Suppressor macrophage (primary cell): ENCODE results near the gene CCDC127.
"Not testable (repeated sequence)": the region's sequence is repeated elsewhere in the genome, so short reads cannot be mapped to it uniquely, and the experiment has no call there.

ENCODE experiments used
- DNase-seq, 4 experiments: peaks; one replicate each; pipeline ENCODE4 v3.0.0-alpha.2; 2020 to 2022

The CCDC127 gene

GRCh38 chr5:203246-203930 is 14.6 kb downstream of the CCDC127 start:
- DNase-seq, result no peak

GRCh38 chr5:201672-202071 is 16.3 kb downstream of the CCDC127 start:
- no peak for DNase-seq

- no peak for DNase-seq
Observed at GRCh38 chr5:200985-201384, 17.0 kb downstream of the CCDC127 start.

- DNase-seq, result no peak
Observed at GRCh38 chr5:199950-200645, 17.9 kb downstream of the CCDC127 start.

GRCh38 chr5:199197-199949 is 18.6 kb downstream of the CCDC127 start:
- no peak for DNase-seq

- no peak for DNase-seq
Observed at GRCh38 chr5:198516-199196, 19.3 kb downstream of the CCDC127 start.

- DNase-seq, result no peak
Observed at GRCh38 chr5:197892-198489, 20.0 kb downstream of the CCDC127 start.

- DNase-seq, result not testable (repeated sequence)
Observed at GRCh38 chr5:197031-197430, 20.9 kb downstream of the CCDC127 start.

- DNase-seq, result no peak
Observed at GRCh38 chr5:196350-196749, 21.6 kb downstream of the CCDC127 start.

GRCh38 chr5:195401-196160 is 22.4 kb downstream of the CCDC127 start:
- DNase-seq, result peak in 1 of 4 experiments; percentile 21

- no peak for DNase-seq
Observed at GRCh38 chr5:194603-195209, 23.2 kb downstream of the CCDC127 start.

GRCh38 chr5:194102-194501 is 23.9 kb downstream of the CCDC127 start:
- no peak for DNase-seq

- no peak for DNase-seq
Observed at GRCh38 chr5:192970-193831, 24.8 kb downstream of the CCDC127 start.

- no peak for DNase-seq
Observed at GRCh38 chr5:192691-192969, 25.3 kb downstream of the CCDC127 start.

- no peak for DNase-seq
Observed at GRCh38 chr5:191949-192690, 25.8 kb downstream of the CCDC127 start.

GRCh38 chr5:191036-191948 is 26.7 kb downstream of the CCDC127 start, which contains the start of gene LRRC14B:
Gene LRRC14B, plus strand, starts transcription at chr5:191495. Its CDS starts 44 bp downstream, at chr5:191539.
- DNase-seq, result no peak

- no peak for DNase-seq
Observed at GRCh38 chr5:190366-191035, 27.5 kb downstream of the CCDC127 start.

GRCh38 chr5:189976-190365 is 28.0 kb downstream of the CCDC127 start:
- DNase-seq, result no peak
